ENCODE data around the gene OBP2A. TPM values are rescaled to one million over a fixed set of nuclear protein-coding genes. Genes with fewer than 3 reads are reported as not detected.

Gene OBP2A
- total and polyA plus RNA-seq, 4 donors: not detected

DNA sequence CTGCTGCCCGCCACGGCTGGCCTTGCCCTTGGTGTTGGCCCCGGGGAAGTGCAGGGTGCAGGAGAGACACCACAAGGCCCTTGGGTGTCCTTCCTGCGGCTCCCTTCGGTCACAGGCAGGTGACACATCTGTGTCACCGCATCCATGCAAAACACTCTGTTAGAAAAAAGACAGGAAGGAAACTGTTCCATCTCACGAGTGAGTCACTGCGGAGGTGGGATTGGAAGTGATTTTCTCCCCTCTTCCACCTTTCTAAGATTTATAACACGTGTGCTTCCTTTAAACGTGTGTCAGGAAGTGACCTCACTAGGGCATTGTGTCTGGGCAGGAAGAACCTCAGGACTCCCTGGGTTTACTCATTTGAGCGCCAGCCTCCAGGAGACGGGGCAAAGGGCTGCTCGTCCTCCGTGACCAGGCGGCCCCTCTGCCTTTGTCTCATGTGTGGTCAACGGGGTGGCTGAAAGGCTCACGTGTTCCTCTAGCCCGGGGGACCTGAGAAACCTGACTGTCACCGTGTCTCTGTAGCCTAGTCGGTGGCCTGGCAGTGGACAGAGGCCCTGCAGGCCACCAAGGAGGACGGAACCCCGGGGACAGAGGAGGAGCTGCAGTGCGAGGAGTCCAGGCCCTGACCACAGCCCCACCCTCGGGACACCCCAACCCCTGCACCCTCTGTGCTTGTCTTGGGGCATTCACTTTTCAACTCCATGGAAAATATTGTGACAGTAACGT is 29.6 kb upstream of the OBP2A start:
- DNase-seq: peak in 1 of 2 donors; percentile 67
- H3K27ac ChIP-seq (ENCODE audit: low read depth in 1 of 2, low read length in 2 of 2): no peak overlapping the region
- H3K4me1 ChIP-seq (ENCODE audit: control insufficient read depth in 1 of 2, insufficient read depth in 2 of 2, low read length in 2 of 2): no peaks in the 10 kb centered on the region
- no peaks in the 10 kb centered on the region for H3K9me3 ChIP-seq (ENCODE audit: control insufficient read depth, low read length)
- H3K36me3 ChIP-seq (ENCODE audit: control insufficient read depth in 1 of 2, insufficient read depth in 2 of 2, low read length in 1 of 2): no peaks in the 10 kb centered on the region
- WGBS, 2 donors: 79 to 80% methylated on average over 23 to 25 of the region's 25 CpGs
- H3K27me3 ChIP-seq (ENCODE audit: control insufficient read depth in 1 of 2, insufficient read depth in 2 of 2, low read length in 1 of 2): no peaks in the 10 kb centered on the region
- intact Hi-C loops (cut with DNase I): no loop called here
- H3K4me3 ChIP-seq (ENCODE audit: low read length in 2 of 2): no peak overlapping the region
- ATAC-seq (ENCODE audit: low FRiP score): no peak

DNA sequence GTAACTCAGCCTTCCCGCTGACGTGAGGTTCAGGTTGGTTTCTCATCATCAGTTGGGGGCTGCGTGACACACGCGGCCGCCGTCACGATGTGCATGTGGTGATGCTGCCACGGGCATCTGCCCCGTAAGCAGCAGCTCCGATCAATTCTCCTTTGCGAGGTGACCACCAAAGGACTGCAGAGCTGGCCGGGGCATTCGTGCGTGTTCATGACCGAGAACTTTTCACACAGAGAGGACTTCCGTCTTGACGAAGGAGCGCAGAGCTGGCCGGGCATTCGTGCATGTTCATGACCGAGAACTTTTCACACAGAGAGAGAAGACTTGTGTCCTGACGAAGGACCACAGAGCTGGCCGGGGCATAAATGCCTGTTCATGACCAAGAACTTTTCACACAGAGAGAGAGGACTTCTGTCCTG is 28.5 kb upstream of the OBP2A start:
- Histone ChIP-seq H3K4me1 (ENCODE audit: control insufficient read depth in 1 of 2, insufficient read depth in 2 of 2, low read length in 2 of 2) (no peaks in the 10 kb centered on the region), H3K27me3 (ENCODE audit: control insufficient read depth in 1 of 2, insufficient read depth in 2 of 2, low read length in 1 of 2) (no peaks in the 10 kb centered on the region), H3K4me3 (ENCODE audit: low read length in 2 of 2) (no peak overlapping the region), H3K9me3 (ENCODE audit: control insufficient read depth, low read length) (no peaks in the 10 kb centered on the region), H3K27ac (ENCODE audit: low read depth in 1 of 2, low read length in 2 of 2) (no peak overlapping the region), H3K36me3 (ENCODE audit: control insufficient read depth in 1 of 2, insufficient read depth in 2 of 2, low read length in 1 of 2) (no peaks in the 10 kb centered on the region)
- intact Hi-C loops (cut with DNase I): no loop called here
- ATAC-seq (ENCODE audit: low FRiP score): no peak
- peak in 1 of 2 donors; percentile 56 for DNase-seq
- 89 to 91% methylated on average over 24 of the region's 24 CpGs for WGBS, 2 donors

DNA sequence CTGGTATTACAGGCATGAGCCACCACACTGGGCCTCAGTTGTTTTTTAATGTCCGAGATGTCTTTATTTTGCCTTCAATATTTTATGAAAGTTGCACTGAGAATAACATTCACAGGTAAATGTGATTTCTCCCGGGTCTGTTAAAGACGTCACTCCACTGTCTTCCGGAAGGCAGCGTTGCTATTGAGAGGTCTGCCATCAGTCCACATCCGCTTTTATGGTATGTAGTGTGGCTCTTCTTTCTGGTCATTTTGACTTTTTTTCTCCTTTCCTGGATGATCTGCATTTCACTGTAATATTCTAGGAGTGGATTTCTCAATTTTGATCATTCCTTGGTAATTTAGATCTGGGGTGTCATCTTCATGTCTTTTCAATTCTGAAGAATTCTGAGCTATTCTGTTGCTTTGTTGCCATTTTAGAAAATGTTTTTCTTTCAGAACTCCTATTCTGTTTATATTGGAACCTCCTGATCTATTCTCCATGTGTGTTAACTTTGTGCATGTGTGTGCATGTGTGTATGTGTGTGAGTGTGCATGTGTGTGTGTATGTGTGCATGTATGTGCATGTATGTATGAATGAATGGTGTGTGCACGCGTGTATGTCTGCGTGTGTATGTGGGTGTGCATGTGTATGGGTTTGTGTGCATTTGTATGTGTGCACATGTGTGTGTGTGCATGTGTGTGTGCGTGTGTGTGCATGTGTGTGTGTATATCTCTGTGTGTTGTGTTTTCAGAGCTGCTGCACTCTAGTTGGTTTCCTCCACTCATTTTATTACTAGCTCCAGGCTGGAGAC is 26.6 kb upstream of the OBP2A start:
- Histone ChIP-seq H3K4me3 (ENCODE audit: low read length in 2 of 2) (no peak overlapping the region), H3K27me3 (ENCODE audit: control insufficient read depth in 1 of 2, insufficient read depth in 2 of 2, low read length in 1 of 2) (no peaks in the 10 kb centered on the region), H3K36me3 (ENCODE audit: control insufficient read depth in 1 of 2, insufficient read depth in 2 of 2, low read length in 1 of 2) (no peaks in the 10 kb centered on the region), H3K9me3 (ENCODE audit: control insufficient read depth, low read length) (no peaks in the 10 kb centered on the region), H3K27ac (ENCODE audit: low read depth in 1 of 2, low read length in 2 of 2) (no peak overlapping the region), H3K4me1 (ENCODE audit: control insufficient read depth in 1 of 2, insufficient read depth in 2 of 2, low read length in 2 of 2) (no peaks in the 10 kb centered on the region)
- 92 to 93% methylated on average over 10 of the region's 10 CpGs for WGBS, 2 donors
- DNase-seq (no peak), ATAC-seq (ENCODE audit: low FRiP score) (no peak)
- intact Hi-C loops (cut with DNase I): no loop called here

DNA sequence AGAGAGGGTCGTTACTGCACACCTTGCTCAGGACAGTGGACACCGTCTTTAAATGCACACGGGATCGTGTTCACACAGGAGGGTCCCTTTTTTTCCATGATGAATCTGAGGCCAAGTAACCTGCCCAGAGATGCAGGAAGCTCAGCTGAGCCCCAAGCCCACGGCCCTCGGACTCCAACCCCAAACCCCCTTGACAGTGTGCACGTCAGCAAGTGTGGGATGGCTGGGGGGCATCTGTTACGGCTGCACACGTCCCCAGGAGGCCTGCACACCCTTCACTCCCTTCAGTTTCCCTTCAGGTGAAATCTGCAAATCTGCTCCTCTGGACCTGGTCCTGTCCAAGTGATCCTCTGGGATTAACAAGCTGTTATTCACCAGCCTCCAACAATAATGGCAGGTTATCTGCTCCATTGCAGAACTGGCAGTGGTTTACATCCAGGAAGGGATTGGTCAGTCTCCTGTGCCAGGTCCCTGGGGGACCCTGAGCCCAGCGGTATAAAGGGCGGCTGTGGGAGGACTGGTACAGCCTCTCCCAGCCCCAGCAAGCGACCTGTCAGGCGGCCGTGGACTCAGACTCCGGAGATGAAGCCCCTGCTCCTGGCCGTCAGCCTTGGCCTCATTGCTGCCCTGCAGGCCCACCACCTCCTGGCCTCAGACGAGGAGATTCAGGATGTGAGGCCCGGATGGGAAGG is 24.9 kb upstream of the OBP2A start, which contains the start of gene LCN1:
TSS of gene LCN1 (plus strand) at position 525 of the 692 bp plus-strand sequence. CDS start at position 583, 58 bp downstream.
- no peak within 1 kb of the TSS for H3K27ac ChIP-seq (ENCODE audit: low read depth in 1 of 2, low read length in 2 of 2)
- intact Hi-C loops (cut with DNase I): no loop called here
- no peak within 1 kb of the TSS for H3K4me3 ChIP-seq (ENCODE audit: low read length in 2 of 2)
- ATAC-seq (ENCODE audit: low FRiP score): no peak
- H3K4me1 ChIP-seq (ENCODE audit: control insufficient read depth in 1 of 2, insufficient read depth in 2 of 2, low read length in 2 of 2): no peaks in the 10 kb centered on the region
- no peaks in the 10 kb centered on the region for H3K27me3 ChIP-seq (ENCODE audit: control insufficient read depth in 1 of 2, insufficient read depth in 2 of 2, low read length in 1 of 2)
- H3K36me3 ChIP-seq (ENCODE audit: control insufficient read depth in 1 of 2, insufficient read depth in 2 of 2, low read length in 1 of 2): no peaks in the 10 kb centered on the region
- no peaks in the 10 kb centered on the region for H3K9me3 ChIP-seq (ENCODE audit: control insufficient read depth, low read length)
- DNase-seq: peak in 1 of 2 donors; percentile 47
- 80 to 82% methylated on average over 18 of the region's 18 CpGs for WGBS, 2 donors

DNA sequence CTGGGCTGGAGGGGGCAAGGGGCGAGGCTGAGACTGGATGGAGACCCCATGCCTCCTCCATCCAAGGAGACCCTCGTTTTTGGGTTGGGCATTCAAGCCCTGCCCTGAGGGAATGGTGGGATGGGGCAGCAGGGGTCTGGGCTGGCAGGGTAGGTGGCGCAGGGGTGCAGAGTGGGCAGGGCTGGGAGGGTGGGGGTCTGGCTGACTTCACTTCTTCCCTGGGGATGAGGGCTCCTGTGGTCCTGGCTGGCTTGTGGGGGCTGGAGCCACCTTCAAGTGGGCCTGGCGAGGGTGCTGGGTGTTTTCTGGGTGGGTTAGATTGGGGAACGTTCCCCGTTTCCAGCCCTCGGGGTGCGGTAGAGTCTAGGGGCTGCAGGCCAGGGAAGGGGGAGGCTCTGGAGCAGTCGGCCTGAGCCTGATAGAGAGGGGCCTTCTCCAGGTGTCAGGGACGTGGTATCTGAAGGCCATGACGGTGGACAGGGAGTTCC is 24.3 kb upstream of the OBP2A start:
- no peak overlapping the region for H3K4me3 ChIP-seq (ENCODE audit: low read length in 2 of 2)
- no peaks in the 10 kb centered on the region for H3K36me3 ChIP-seq (ENCODE audit: control insufficient read depth in 1 of 2, insufficient read depth in 2 of 2, low read length in 1 of 2)
- H3K9me3 ChIP-seq (ENCODE audit: control insufficient read depth, low read length): no peaks in the 10 kb centered on the region
- intact Hi-C loops (cut with DNase I): no loop called here
- no peaks in the 10 kb centered on the region for H3K4me1 ChIP-seq (ENCODE audit: control insufficient read depth in 1 of 2, insufficient read depth in 2 of 2, low read length in 2 of 2)
- H3K27ac ChIP-seq (ENCODE audit: low read depth in 1 of 2, low read length in 2 of 2): no peak overlapping the region
- peak in 1 of 2 donors; percentile 53 for DNase-seq
- H3K27me3 ChIP-seq (ENCODE audit: control insufficient read depth in 1 of 2, insufficient read depth in 2 of 2, low read length in 1 of 2): no peaks in the 10 kb centered on the region
- WGBS, 2 donors: 88 to 92% methylated on average over 9 to 11 of the region's 11 CpGs
- ATAC-seq (ENCODE audit: low FRiP score): no peak

DNA sequence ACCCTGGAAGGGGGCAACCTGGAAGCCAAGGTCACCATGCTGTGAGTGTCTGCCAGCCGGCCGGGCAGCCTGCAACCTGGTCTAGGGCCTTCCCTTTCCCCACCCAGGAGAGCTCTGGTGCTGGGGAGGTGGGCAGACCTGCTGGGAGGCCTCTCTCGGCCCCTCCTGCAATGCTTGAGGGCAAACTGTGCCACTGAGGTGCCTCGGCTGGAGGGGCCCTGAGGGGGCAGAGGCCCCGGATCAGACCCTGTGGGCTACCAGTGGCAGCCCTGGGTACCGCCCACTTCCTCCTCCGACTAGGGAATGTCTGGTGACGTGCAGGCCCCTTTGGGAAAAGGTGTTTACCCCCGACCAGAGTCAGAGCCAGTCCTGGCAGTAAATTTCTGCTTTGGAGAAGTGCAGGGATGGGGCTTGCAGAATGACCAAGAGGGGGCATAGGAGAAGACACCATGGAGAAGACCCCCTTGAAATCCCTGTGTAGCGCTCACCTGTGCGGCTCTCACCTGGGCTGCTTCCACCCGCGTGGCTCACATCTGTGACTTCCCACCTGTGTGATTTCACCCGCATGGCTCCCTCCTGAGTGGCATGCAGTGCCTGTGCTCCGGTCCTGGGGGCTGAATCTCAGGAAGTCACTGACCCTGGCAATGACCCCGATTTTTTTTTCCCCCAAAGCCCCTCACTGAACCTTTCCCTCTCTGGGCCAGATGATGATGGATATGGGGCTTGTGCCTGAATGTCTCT is 23.6 kb upstream of the OBP2A start:
- DNase-seq (no peak), ATAC-seq (ENCODE audit: low FRiP score) (no peak)
- Histone ChIP-seq H3K9me3 (ENCODE audit: control insufficient read depth, low read length) (no peaks in the 10 kb centered on the region), H3K4me1 (ENCODE audit: control insufficient read depth in 1 of 2, insufficient read depth in 2 of 2, low read length in 2 of 2) (no peaks in the 10 kb centered on the region), H3K27ac (ENCODE audit: low read depth in 1 of 2, low read length in 2 of 2) (no peak overlapping the region), H3K27me3 (ENCODE audit: control insufficient read depth in 1 of 2, insufficient read depth in 2 of 2, low read length in 1 of 2) (no peaks in the 10 kb centered on the region), H3K4me3 (ENCODE audit: low read length in 2 of 2) (no peak overlapping the region), H3K36me3 (ENCODE audit: control insufficient read depth in 1 of 2, insufficient read depth in 2 of 2, low read length in 1 of 2) (no peaks in the 10 kb centered on the region)
- WGBS, 2 donors: 65 to 69% methylated on average over 16 of the region's 16 CpGs
- intact Hi-C loops (cut with DNase I): no loop called here

DNA sequence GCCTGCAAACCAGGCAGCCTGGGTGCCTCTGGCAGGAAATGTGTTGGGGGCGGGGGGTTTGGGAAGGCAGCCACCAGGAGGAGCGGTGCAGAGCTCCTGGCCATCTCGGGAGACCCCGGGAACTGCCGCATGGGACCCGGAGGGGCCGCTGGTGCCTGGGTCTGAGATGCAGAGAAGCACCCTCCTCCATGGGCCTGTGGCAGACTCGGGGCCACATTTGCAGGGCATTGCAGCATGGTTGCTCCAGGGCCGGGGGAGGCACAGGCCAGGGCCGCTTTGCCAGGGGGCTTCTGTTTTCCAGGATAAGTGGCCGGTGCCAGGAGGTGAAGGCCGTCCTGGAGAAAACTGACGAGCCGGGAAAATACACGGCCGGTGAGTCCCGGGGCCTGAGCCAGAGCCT is 23.0 kb upstream of the OBP2A start:
- no peak overlapping the region for H3K27ac ChIP-seq (ENCODE audit: low read depth in 1 of 2, low read length in 2 of 2)
- H3K9me3 ChIP-seq (ENCODE audit: control insufficient read depth, low read length): no peaks in the 10 kb centered on the region
- ATAC-seq (ENCODE audit: low FRiP score) (no peak), DNase-seq (peak in 1 of 2 donors; percentile 59)
- H3K4me3 ChIP-seq (ENCODE audit: low read length in 2 of 2): no peak overlapping the region
- no peaks in the 10 kb centered on the region for H3K4me1 ChIP-seq (ENCODE audit: control insufficient read depth in 1 of 2, insufficient read depth in 2 of 2, low read length in 2 of 2)
- intact Hi-C loops (cut with DNase I): no loop called here
- H3K27me3 ChIP-seq (ENCODE audit: control insufficient read depth in 1 of 2, insufficient read depth in 2 of 2, low read length in 1 of 2): no peaks in the 10 kb centered on the region
- WGBS, 2 donors: 36 to 43% methylated on average over 17 of the region's 17 CpGs
- no peaks in the 10 kb centered on the region for H3K36me3 ChIP-seq (ENCODE audit: control insufficient read depth in 1 of 2, insufficient read depth in 2 of 2, low read length in 1 of 2)

DNA sequence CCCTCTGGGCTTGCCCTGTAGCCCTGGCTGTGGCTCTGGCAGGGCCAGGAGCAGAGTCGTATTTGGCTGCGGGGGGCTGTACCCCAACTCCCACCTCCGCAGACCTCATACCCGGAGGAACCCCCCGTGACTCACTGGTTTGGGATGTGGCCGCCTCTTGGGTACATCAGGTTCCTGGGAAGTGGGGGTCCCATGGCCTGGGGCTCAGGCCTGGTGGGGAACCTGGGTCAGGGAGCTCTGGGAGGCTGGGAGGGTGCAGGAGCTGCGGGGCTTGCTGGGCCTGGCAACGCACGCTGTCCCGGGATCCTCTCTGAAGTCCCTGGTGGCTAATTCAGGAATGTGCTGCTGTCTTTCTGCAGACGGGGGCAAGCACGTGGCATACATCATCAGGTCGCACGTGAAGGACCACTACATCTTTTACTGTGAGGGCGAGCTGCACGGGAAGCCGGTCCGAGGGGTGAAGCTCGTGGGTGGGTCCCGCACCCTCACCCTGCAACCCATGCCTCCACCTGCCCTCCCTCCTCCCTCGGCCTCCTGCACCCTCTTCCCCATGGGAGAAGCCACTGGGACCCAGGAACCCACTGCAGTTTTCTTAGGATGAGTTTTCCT is 22.3 kb upstream of the OBP2A start:
- no peak for ATAC-seq (ENCODE audit: low FRiP score)
- no peaks in the 10 kb centered on the region for H3K9me3 ChIP-seq (ENCODE audit: control insufficient read depth, low read length)
- H3K27me3 ChIP-seq (ENCODE audit: control insufficient read depth in 1 of 2, insufficient read depth in 2 of 2, low read length in 1 of 2): no peaks in the 10 kb centered on the region
- intact Hi-C loops (cut with DNase I): no loop called here
- H3K4me3 ChIP-seq (ENCODE audit: low read length in 2 of 2): no peak overlapping the region
- WGBS, 2 donors: 76 to 80% methylated on average over 21 of the region's 21 CpGs
- H3K4me1 ChIP-seq (ENCODE audit: control insufficient read depth in 1 of 2, insufficient read depth in 2 of 2, low read length in 2 of 2): no peaks in the 10 kb centered on the region
- no peak overlapping the region for H3K27ac ChIP-seq (ENCODE audit: low read depth in 1 of 2, low read length in 2 of 2)
- DNase-seq: no peak
- no peaks in the 10 kb centered on the region for H3K36me3 ChIP-seq (ENCODE audit: control insufficient read depth in 1 of 2, insufficient read depth in 2 of 2, low read length in 1 of 2)

Measured in aorta (tissue), 5 donors.